ENCODE data around the gene TBX20.

- TF ChIP-seq CTCF (IDR thresholded peaks at IDR 0.05; ENCODE audit: low read depth, low read length) (no peak), POLR2A (IDR thresholded peaks at IDR 0.05; ENCODE audit: extremely low read depth, insufficient read length) (no peak), MYC (IDR thresholded peaks at IDR 0.05; ENCODE audit: low read depth, low read length) (no peak), MAX (IDR thresholded peaks at IDR 0.05; ENCODE audit: low read depth, low read length) (no peak)
Measured at GRCh38 chr7:35251606-35252310, 2.1 kb downstream of the TBX20 start.

All from NB4 (cell line).